ENCODE results near the gene LMCD1.

LMCD1 gene

DNA sequence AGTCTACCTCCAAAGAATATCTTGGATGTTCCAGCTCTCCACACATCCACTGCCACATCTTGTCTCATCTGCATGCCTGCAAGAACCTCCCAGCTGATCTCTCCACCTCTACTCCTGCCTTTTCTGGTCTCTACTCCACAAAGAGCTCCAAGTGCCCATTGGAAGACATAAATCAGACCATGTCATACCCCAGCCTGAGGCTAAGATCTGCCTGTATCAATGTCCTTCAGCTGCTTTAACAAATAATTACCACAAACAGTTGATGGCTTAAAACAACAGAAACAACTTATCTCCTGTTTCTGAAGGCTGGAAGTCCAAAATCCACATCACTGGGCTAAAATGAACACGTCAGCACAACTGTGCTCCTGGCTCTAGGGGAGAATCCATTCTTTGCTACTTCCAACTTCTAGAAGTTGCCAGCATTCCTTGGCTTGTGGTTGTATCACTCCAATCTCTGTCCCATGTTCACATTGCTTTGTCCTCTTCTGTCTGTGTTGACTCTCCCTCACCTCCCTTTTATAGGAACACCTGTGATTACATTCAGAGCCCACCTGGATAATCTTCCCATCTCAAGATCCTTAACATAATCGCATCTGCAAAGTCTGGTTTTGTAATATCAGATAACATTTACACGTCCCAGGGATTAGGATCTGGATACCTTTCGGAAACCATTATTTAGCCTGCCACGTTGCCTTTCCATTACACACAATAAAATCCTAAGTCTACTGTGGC, 17.0 kb upstream of the LMCD1 start:
- no peak for DNase-seq

DNA sequence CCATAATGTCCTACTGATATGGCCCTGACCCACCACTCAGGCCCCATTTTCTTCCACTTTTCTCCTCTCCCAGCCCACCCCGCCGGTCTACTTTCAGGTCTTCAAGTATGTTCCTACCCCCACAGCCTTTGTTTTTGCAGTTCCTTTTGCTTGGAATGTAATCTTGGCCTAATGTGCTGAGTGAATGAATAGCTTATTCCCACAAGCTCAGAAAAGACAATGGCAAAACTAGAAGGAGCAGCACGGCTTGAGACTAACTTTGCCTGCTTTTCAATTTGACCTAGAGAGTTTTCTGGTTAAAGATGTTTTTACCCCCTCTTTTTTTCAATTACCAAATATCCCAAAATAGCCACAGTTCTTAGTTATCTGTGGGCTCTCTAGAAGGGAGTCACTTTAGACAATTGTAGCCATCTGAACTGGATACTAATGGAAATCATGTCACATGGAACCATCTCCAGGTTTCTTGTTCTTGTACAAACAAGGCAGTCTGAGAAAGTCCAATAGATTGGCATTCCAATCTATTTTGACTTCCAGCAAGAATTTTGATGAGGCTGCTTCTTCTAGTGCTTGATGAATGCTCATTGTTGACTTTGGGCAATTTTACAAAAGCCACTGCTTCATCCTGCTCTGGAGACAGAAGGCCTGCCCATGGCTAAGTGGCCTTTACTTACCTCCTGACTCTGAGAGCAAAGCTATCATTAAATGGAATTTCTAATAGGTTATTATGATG, 16.3 kb upstream of the LMCD1 start:
- DNase-seq = no peak

DNA sequence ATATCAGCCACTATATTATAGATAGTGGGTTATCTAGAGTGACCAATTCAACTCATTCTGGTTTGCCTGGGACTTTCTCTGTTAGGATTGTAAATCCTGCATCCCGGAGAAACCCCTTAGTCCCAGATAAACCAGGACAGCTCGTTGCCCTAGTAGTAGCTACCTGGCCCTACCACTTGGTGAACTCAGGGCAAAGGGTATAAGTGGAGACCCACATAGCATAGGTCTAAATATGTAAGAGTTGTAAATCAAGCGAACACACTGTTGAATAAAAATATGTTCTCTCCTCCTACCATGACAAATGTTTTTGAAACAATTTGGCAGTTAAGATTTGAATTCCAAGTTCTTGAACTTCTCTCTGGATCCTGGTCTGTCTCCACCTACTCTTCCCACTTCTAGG, 15.7 kb upstream of the LMCD1 start:
- no peak for DNase-seq

DNA sequence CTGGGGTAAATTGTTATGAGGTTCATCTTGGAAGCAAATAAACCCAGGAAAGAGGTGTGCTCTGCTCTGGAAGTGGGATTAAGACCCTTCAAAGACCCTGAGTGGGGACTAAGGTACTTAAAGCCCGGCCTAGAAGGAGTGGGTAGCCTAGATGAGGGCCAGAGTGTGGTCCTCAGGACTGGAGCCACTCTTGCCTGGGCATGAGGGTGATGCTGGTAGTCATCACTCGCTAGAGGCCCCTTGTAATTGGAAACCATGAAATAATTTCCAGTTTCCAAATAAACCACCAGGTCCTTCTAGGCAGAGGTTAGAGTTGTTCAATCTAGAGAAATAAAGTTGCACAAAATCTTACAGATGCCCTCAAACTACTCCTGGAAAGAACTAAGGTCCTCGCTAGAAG, 15.2 kb upstream of the LMCD1 start:
- DNase-seq = no peak

DNA sequence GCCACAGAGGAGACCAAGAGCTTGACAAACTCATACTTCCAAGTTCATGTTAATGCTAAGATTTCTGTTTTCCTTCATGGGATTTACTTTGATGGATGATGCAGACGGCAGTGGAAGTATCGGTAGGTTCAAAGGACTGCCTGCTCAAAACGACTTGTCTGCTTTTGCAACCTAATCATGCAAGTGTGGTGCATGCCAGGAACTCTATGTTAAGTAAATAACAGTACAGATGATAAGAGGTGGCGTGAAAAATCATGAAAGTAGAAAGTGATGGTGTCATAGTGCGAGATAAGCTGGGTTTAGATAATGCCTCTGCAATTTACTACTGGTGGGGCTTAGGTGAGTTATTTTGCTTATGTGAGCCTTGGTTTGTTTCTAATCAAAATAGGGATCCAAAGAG, 14.7 kb upstream of the LMCD1 start:
- no peak for DNase-seq

DNA sequence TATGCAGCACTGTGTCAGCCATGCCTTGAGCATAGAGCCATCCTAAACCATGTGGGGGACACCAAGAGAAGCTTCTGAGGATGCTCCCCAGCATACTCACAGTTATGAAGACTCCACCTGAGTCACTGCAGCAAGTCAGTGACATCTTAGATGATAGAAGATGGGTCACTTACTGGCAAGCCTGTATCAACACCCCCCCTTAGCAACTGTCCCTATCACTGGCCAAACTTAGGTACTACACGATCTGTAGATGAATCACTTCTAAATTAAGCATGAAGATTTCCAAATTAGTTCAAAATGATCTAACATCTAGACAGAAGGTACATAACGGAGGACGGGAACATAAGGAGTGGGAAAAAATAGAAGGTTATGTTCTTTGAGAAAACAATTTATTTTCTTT, 13.2 kb upstream of the LMCD1 start:
- no peak for DNase-seq

DNA sequence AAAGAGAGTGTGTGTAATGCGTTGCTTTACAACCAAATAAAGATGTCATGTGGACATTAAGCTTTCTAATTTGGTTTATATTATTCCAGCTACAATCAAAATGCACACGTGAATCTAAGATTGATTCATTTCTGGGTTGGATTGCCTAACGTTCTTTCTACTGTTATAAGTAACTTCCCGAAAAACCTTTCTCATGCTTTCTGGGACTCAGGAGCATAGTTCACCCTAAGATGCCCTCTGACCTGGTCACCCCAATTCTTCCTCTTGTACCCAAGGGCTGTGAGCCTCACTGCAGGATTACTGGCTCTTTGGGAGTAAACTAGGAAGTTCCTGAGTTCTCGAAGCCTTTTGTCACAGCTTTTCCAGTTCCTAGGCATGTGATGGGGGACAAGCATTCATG, 12.7 kb upstream of the LMCD1 start:
- DNase-seq = no peak

DNA sequence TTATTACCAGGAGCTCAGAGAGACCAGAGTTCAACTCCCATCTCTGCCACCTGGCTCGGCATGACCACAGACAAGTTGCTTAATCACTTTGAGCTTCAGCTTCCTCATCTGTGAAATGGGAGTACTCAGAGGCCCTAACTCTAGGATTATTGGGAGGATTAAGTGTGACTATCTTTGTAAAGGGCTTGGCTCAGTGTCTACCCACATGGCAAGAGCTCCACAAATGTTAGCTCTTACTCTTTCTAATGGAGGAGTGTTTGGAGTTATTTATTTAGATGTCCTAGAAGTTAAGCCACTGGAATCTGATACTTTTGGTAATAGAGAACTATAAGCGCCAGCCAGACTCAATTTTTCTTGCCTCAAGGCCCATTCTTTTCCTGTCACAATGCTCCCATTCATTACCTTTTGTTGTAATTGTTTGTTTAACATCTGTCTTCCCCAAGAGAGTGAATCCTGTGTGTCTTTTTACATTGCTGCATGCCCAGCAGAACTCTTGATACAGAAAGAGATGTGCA, 12.3 kb upstream of the LMCD1 start:
- DNase-seq = no peak

DNA sequence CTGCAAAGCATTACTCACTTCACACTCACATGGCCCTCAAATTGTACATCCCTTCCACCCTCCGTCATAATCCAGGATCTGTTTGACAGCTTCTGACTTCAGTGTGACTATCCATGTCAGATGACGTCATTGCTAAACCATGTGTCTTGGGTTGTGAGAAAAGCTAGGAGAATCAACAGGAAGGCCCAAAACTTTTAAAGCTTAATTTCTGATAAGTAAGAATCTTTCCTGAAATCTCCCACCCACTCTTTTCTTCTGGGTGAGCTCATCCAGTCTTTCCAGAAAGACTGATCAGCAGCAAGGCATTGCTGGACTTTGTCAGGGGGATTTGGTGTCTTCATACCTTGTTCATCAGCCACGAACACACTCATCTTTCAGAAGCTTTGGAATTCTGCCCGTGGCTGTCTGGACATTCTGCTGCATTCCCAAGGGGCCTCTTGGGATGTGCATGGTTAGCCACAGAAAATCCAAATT, 11.5 kb upstream of the LMCD1 start:
- no peak for DNase-seq

DNA sequence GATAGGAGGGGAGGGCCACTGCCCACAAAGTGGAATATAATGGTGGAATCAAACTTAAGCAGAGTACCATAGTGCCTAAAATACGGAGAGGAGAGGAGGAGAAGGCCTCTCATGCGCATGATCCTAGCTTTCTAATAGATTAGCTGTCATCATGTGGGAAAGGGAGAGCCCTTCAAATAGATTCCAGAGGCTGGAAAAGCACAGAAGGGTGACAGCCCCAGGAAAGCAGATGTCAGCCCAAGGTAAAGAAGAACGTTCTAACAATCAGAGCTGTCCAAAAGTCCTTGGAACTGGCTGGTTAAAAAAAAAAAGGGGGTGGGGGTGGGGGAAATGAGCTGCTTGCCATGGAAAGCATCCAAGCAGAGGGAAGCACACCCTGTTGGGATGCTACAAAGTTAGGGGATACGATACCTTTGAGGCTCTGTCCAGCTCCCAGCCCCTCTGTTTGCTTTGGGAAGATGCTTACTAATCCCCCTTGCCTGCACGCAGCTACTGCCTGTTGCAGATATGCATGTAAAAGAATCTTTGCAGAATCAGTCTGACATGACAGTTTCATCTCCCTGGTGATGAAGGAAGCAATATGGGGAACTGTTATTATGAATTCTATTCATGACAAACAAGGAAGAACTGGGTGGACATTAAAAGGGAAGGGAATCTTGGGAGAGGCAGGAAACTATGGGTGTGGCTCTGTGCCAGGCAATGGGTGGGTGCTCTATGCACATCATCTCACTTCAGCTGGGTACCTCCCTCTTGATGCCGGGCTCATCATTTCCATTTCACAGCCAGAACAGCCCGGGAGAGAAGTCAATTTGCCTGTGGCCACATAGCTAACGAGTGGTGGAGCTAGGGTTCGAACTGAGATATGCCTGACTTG, 10.1 kb upstream of the LMCD1 start:
- no peak for DNase-seq

DNA sequence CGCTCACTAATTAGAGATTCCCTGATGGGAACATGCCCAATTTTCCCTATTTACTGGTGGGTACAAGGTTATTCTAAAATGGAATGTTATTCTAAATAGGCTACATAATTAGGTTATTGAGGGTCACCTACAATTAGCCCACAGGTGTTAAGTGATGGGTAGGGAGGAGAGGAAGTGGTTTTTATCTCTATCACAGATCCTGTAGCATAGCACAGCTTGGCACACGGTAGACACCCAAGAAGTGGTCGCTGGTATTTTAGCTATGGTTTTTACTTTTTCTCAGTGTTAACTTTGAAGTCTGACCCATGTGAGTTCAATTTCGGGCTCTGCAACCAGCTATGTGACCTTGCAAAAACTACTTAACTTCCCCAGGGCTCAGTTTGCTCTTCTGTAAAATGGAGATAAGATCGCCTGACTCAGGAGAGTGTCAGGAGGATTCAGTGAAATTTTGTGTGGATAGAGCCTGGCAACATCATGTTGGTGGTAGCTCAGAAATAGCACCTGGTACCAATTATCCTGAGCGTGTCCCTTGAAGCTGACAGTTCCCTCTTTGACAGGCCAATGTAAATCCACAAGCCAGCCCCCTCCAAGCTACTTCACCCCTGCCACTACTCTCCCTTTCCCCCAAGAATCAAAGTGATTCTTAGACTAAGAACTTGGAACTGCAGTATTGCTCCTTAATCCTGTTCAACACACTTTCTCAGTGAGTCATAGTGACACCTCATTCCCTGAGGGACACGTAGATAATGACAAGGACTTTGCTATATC, 8.7 kb upstream of the LMCD1 start:
- DNase-seq = no peak

DNA sequence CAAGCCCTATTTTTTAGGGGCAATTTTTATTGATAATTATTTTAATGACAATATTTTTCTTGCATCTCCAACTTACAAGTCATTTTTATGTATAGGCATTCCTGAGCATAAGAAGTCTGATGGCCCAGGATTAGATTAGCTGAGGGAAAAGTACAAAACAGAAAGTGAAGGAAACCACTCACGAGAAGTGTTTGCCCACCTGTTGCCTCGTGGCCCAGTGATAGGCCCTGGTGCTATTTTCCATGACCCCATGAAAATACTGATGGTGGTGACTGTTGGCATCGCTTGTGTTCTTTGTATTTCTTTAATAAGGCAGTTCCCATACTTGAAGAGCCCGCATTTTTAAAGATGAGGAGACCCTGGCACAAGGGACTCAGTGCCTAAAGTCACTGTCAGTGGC, 7.9 kb upstream of the LMCD1 start:
- no peak for DNase-seq

DNA sequence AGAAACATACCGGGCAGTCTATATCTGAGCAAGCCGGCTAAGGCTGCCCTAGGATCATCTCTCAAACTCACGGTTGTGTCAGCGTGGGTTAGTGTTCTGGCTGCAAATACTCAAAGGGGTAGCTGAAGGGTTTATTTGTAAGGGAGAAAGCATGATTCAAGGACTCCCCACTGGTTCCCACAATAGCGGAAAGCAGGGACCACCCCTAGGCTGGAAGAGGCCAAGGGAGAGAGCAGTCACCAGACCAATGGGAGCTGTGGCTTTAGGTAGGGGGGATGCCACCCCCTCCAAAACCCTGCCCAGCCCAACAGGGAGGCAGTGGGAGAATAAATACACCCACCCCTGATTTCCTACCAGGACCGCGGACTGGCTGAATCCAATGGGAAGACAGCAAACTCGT, 7.3 kb upstream of the LMCD1 start:
- no peak for DNase-seq

DNA sequence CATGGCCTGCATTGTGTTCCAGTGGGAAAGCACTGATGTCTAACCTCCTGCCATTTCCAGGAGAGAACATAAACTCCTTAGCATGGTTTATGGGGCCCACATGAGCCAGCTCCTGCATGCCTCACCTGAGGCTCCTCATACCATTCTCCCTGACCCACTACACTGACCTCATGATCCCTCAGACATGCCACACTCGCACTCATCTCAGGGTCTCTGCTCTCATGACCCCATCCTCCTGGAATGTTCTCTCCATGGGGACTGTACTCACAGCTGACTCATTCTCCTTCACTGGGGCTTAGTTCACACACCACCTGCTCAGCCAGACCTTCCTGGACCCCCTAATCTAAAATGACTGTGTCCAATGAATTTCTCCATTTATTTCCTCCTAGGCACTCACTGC, 4.0 kb upstream of the LMCD1 start:
- DNase-seq = no peak

DNA sequence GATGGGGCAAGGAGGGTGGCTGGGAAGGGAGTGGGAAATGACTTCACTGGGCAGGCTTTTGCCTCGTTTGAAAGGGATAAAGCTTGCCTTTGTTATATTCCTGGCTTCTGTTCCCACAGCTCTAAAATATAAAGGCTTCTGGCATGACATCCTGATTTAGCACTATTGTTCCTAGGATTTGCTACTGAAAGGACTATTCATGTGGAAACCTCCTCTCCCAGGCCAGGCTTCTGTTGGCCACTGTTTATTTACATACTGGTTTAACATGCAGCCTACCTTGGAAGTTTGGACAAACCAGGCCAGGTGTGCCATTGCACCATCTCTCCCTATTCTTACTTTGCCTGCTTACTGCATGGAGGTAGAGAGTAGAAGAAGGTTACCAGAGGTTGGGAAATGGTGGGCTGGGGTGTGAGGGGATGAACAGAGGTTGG, 2.4 kb upstream of the LMCD1 start:
- DNase-seq = no peak

DNA sequence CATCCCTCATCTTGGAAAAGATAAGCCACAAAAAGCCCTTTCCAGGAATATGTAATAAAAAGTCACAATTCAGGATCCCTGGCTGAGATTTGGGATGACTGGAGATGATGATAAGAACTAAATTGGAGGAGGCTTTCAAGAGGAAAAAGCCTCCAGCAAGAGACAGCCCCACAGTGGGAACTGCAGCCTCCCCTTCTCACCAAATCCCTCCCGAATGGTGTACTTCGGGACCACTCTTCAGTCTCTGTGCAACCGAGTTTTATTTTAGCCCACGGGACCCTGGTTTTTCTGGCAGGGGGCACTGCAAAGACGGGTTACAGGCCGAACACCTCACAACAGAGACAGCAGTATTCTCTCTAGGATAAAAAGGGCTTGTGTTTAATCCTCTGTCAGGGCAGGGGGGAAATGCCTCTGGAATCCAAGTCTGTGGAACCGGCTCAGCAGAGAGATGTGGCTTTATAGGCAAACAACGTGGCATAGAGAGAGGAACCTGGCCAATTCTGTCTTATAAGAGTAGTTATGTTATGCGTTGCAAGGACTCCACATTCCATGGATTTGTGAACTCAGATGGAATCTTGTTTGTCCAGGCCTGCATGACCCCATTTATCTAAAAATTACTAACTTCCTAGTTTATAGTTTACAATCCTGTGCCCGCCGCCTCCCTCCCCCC, 1.2 kb upstream of the LMCD1 start:
- DNase-seq = no peak

DNA sequence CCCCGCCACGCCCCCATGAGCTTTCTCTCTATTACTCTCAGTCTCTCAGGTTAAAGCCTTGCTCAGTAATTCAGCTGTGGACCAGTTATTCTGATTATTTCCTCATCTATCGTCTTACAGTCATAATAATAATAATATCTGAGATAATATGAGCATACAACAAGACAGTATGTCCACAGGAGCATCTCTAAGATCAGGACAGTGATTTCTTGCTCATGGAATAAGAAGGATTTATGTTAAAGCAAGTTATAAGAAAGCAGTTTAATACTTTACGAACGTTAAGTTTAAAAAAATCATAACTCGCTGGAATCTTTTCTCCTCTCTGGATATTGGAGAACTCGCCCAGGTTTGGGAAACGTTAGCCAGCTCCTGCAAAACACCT, 643 bp upstream of the LMCD1 start:
- no peak for DNase-seq

DNA sequence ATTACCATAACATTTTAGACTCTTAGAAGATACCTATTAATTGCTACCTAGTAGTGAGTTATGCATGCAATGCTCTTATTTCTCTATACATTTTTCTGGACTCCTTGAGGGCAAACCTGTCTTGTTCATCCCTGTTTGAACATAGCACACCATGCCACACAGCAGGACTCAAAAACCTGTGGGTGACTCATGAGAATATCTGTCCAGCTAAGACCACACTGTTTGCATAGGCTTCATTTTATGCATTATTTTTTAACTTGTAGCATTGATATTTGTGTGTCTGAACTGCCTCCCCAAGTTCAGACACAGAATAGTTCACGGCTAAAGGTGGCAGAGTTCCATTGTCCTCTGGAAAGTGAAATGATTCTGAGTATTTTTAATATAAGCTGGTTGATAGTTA, 1.8 kb downstream of the LMCD1 start:
- DNase-seq = no peak

DNA sequence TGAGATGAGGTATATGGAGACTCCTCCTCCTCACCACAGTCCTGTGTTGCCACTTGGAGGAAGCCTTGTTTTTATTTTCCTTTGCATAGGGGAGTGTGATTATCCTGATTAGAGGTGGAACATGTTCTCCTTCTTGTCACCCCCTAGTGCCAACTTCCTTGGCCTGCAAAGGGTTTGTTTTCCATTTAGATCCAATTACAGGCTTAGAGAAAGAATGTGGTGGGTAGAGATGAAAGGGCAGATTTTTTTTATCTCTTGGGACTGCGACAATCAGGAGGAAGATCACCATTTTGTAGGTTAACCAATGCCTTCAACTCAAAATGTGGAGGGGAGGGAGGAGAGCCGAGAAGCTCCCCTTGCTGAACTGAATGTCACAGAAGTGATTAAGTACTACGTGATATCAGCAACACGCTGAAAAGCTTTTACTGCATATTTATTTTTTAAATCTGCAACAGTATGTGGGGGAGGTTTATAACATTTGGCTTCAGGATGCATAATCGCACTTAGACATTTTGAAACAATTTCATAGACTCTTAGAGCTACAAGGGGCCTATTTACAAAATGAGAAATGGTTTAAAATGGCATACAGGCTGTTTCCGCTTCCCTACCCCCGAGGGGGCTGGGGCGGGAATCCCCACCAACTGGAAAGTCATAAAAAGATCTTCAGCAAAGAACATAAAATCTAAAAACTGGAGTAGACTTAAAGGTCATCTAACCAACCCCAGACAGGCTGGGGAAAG, 2.4 kb downstream of the LMCD1 start:
- DNase-seq = no peak

DNA sequence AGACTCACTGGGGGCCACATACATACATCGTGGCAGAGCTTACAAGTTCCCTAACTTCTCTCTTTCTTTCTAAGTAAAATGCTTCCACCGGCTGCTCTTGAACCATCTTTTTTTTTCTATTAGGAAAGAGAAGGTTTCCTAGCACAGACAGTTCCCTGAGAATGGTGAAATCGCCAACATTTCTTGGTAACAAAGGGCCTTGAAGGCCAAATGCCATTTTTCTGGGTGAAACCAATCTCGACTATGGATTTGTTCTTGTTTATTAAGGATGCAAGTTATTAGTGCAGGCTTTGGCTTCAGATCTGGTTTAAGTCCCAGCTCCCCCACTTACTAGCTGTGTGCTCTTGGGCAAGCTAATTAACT, 3.0 kb downstream of the LMCD1 start:
- DNase-seq = no peak

DNA sequence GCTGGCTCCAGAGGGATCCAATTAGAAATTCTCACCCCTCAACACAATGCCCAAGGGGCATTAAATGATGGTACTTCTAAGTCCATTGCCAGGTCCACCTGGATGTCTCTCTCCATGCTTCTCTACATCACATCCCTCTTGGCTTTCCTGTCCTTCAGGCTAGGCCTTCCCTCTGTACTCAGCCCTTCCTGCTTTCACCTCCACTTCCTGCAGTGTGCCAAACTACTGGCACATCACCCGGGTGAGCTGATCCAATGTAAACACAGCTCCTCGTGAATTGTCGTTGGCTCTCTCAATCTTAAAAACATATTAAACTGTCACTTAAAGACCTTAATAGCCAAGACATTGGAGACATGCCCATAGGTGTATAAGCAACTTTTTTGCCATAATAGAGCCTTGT, 4.0 kb downstream of the LMCD1 start:
- no peak for DNase-seq

Measured in activated T-cell treated with anti-CD3 and anti-CD28 coated beads for 4 hours (primary cell).